Transverse colon (tissue), 4 donors: ENCODE results near the gene PALM.

Source experiments
- POLR2A ChIP-seq: fragments of 450-650 bp; IDR thresholded peaks from one replicate; pipeline ENCODE4 v1.6.1; 2016; ENCODE audit warnings: antibody characterized with exemption, mild to moderate bottlenecking, moderate library complexity
- POLR2AphosphoS5 ChIP-seq, 3 donors: sonication (generic); formaldehyde crosslinking; IDR thresholded peaks; one replicate each; pipeline ENCODE4 v1.6.1; 2016; ENCODE audit warnings: antibody characterized with exemption in 3 of 3
- TF ChIP-seq, protein P1 (sequence below), 5 experiments: fragments of 200-600 bp in 3 of 5; fragments of 450-650 bp in 2 of 5; sonication (generic) in 3 of 5; IDR thresholded peaks; 1 replicate in 2 of 5; 2 replicates in 3 of 5; pipeline ENCODE4 v1.5.1; 2016 to 2017; ENCODE audit warnings: antibody characterized with exemption in 5 of 5, inconsistent platforms in 3 of 5, mild to moderate bottlenecking in 2 of 5, moderate library complexity in 1 of 5

DNA sequence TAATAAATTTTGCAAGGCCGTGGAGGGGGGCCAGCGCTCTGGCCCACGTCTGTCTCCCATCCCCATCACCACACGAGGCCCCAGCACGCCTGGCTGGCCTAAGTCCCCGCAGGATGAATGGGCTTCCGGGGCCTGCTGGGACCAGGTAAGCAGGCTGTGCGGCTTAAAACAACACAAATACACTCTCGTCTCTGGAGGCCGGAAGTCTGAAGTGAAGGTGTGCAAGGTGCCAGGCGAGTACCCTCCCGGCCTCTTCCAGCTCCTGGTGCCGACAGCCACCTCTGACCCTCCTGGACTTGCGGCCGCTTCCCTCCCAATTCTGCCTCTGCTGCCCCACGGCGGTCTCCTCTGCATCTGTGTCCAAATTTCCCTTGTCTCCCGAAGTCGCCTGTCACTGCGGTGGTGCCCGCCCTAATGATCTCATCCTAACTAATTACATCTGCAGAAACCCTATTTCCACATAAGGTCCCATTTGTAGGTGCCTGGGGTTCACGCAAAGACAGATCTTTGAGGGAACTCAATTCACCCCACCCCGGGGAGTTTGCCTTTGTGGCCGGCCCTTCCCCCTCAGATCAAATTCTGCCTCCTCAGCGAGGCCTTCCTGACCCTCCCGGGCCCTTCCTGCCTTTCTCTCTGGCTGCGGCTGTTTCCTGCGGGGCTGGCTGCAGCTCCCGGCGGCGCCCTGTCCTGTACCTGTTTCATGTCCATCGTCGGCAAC lies 80.4 kb downstream of the PALM start:
- TF ChIP-seq, protein P1, sequence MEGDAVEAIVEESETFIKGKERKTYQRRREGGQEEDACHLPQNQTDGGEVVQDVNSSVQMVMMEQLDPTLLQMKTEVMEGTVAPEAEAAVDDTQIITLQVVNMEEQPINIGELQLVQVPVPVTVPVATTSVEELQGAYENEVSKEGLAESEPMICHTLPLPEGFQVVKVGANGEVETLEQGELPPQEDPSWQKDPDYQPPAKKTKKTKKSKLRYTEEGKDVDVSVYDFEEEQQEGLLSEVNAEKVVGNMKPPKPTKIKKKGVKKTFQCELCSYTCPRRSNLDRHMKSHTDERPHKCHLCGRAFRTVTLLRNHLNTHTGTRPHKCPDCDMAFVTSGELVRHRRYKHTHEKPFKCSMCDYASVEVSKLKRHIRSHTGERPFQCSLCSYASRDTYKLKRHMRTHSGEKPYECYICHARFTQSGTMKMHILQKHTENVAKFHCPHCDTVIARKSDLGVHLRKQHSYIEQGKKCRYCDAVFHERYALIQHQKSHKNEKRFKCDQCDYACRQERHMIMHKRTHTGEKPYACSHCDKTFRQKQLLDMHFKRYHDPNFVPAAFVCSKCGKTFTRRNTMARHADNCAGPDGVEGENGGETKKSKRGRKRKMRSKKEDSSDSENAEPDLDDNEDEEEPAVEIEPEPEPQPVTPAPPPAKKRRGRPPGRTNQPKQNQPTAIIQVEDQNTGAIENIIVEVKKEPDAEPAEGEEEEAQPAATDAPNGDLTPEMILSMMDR (IDR thresholded peaks at IDR 0.05): no peak
- TF ChIP-seq POLR2AphosphoS5 (IDR thresholded peaks at IDR 0.05) (no peak), POLR2A (no peak)
